HG02610 (cell line): Measurements from ENCODE around the gene ALCAM.

ENCODE experiments used
- ATAC-seq: cut with Tn5 transposase; IDR thresholded peaks from one replicate; pipeline ENCODE4 v1.9.1; 2021; ENCODE audit warnings: mild to moderate bottlenecking, moderate library complexity; ENCODE audit not compliant: unreplicated experiment

The ALCAM gene

DNA sequence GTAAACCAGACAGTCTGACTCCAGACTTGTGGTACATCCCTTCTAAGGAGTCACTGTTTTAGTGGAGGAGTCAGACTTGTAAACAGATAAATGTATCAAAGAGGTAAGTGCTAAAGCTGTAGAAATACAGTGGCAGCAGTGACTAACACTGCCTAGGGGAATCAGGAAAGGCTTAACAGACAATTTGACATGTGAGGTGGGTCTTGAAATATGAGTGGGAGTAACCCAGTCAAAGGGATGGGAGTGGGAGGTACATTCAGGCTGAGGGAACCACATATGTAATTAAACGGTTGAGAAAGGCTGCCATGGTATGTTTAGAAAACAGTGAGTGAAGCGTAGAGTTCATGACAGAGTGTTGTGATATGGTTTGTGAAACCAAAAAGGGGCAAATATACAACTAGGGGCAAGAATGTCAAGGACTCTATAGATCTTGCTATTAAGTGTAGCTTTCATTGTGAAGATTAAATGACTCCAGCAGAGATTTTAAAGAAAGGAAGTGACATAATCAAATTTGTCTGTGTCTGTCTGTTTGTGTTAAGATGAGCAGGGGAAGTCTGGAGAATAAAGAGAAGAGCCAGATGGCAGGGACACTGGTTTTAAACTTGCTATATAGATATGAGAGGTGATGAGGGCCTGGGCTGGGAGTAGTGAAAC, 11.2 kb upstream of the ALCAM start:
- no peak for ATAC-seq

DNA sequence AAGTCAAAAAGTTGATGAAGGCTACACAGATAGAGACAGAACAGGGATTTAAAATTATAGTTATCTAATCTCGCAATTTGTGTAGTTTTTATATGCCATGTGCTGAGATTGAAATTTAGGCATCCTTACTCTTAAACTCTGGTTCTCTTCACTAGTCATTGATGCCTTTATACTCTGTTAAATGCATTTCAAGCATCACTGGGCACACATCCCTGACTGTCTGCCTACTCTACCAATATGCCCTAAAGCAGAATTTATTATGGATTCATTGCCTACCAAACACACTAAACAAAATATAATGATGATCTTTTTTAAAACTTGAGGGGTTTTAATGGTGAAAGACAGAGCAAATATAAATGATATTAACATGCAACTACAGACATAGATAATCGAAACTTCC, 10.3 kb upstream of the ALCAM start:
- no peak for ATAC-seq

- ATAC-seq: no peak
These were observed 9.7 kb upstream of the ALCAM start for GRCh38 chr3:105356988-105357387.

DNA sequence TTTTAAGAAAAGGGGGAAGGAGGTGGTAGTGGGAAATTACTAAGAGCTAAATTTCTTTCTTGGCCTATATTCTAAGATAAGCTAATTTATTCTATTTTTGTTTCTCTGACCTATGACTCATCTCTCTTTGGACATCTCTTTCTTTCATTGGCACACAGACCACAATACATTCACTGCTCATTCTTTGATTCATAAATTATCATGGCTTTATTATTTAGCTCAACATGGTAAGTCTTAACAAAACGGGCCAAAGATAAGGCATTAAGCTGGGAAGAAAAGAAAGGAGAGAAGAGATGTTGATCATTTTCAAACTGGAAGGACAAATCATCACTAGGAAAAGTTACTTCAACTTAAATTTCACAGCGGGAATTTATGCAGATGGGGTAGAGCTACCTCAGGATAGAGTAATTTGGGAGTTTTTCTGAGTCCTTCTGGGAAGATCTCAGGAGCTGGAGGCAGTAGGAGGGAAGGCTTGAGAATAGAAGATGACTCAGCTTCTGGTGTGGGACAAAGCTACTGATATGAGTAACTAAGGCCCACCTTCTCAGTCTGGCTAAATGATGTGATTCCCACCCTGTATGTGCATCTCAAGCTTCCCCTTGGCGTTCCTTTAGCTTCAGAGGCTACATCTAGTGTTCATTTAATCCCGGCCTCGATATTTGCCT, 7.5 kb upstream of the ALCAM start:
- ATAC-seq: peak; percentile 51

DNA sequence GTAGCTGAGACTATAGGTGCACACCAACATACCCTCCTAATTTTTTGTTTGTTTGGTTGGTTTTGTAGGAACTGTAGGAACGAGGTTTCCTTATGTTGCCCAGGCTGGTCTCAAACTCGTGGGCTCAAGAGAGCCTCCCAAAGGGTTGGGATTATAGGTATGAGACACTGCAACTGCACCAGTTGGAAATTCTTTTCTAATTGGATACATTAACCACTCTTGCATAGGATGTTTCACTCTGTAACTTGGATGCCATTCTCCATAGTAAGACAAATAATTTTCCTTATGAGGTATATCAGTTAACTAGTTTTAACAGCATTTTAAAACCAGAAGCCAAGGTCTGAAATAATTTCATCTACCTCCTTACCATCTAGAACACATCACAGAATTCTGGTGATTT, 6.7 kb upstream of the ALCAM start:
- no peak for ATAC-seq

GRCh38 chr3:105362021-105362665, 4.6 kb upstream of the ALCAM start:
- no peak for ATAC-seq

DNA sequence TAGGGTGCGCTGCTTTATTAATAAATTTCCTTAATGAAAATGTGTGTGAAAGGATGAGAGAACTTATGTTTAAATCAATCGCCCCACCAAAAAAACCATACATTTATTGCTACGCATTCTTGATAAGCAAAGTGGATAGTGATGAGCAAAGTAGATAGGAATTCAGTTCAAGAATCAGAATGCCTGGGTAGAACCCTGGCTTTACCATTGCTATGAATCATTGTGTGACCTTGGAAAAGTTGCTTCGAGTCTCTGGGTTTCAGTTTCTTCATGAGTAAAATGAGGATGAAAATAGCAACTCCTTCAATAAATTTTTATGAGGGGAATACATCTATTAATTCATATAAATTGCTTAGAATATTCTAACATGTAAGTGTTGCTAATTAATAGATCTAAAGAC, 2.6 kb upstream of the ALCAM start:
- ATAC-seq: no peak

DNA sequence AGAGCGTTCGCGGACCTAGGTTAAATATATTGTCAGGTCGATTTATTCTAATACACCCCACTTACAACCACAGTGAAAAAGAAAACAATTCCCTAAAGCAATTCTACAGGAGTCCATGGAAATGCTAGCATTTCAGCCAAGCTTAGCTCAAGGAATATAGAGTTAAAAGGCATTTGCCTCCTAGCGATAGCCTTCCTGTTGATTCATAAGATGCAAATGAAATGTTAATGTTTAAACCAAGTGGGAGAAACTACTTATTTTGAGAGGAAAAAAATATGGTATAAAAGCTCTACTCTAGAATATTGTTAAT, 1.7 kb upstream of the ALCAM start:
- ATAC-seq: no peak

- no peak for ATAC-seq
These were observed 1.1 kb upstream of the ALCAM start for GRCh38 chr3:105365391-105366325.

DNA sequence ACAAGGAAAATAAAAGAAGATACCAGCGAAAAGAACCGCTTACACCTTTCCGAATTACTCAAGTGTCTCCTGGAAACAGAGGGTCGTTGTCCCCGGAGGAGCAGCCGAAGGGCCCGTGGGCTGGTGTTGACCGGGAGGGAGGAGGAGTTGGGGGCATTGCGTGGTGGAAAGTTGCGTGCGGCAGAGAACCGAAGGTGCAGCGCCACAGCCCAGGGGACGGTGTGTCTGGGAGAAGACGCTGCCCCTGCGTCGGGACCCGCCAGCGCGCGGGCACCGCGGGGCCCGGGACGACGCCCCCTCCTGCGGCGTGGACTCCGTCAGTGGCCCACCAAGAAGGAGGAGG, 325 bp downstream of the ALCAM start:
- ATAC-seq: no peak

DNA sequence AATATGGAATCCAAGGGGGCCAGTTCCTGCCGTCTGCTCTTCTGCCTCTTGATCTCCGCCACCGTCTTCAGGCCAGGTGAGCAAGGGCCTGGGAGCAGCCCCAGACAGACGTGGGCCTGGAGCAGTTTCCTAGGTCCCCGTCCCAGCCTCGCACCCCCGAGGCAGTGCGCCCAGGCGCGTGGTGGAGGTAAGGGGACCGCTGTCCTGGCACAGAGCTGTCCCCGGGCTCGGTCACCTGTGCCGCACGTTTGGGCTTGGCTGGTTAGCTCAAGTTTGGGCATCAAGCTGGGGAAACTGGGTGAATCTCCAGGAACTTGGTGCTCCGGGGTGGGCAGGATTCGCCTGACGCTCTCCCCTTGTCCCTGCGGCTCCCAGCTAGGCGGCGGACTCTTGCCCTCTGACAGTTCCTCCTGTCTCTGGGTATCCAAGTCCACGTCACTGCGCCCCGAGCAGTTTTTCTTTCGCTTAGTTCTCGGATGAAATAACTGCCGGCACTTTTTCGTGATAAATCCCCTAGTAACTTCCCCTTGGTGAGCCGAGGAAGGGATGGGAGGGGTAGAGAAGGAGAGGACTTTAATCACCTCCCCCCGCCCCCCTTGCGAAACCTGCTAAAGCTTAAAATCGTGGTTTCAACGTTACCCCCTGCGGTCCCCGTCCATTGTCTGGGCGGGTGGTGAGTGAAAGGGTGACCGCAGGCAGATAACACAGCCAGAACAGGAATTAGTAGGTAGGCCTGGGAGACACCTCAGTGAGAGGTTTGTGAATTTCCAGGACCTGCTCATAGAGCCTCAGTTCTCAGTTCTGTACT, 901 bp downstream of the ALCAM start:
- peak; percentile 41 for ATAC-seq

DNA sequence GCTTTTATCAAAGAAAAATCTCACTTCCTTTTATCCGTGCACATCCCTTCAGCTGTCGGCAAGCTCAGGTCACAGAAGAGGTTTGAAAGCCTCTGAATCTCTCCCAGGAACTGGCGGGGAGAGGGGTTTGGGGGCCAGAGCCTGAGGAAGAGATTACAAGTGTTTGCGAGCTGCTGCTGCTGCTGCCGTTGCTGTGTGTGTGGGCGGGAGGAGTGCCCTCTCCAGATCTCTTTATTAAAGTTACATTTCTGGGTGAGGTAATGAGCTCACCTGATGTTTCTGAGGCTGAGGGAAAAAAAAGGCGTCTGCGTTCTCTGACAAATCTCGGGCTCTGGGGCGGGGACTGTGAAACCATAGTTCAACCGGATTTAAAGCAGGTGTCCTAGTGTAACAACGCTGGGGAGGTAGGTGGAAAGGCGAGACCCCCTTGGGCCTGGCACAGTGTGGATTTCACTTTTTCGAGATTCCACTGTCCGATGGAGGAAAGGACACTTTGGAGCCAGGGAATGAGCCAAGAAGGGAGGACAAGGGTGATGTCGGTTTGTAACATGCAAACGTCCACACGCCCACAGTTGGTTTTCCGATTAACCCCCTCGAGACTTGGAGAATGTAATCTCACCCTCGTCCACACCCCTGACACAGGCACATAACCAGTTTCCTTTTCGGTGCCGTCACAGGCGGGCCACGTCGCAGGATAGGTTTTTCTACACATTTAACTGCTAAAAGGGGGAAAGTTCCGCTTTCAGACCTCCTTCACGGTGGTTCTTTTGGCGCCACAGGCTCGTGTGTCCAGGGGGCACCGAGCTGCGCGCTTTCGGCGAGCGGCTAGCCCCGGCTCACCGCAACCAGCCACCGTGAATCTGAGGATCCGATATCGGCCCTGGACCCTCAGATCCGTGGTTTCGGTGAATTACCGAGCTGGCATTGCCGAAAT, 2.1 kb downstream of the ALCAM start:
- peak; percentile 24 for ATAC-seq

GRCh38 chr3:105369500-105370371, 3.0 kb downstream of the ALCAM start:
- peak; percentile 4 for ATAC-seq

GRCh38 chr3:105373383-105373782, 6.7 kb downstream of the ALCAM start:
- ATAC-seq: no peak

- ATAC-seq: no peak
These were observed 9.2 kb downstream of the ALCAM start for GRCh38 chr3:105375750-105376511.

DNA sequence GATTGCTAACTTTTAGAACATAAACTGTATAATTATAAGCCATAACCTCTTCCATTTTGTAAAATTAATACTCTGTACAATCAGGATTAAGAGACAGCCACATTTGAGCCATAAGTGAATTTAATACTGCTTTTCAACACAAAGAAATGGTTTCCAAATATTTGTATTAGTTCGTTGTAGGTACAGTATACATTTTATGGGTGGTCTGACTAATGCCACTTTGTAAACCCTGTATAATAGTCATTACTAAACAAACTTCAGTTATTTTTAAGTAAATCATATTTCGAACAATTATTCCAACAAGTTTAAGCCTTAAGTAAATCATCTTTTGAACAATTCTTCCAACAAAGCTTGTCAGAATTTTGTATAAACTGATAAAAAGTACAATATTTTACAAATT, 11.0 kb downstream of the ALCAM start:
- no peak for ATAC-seq

DNA sequence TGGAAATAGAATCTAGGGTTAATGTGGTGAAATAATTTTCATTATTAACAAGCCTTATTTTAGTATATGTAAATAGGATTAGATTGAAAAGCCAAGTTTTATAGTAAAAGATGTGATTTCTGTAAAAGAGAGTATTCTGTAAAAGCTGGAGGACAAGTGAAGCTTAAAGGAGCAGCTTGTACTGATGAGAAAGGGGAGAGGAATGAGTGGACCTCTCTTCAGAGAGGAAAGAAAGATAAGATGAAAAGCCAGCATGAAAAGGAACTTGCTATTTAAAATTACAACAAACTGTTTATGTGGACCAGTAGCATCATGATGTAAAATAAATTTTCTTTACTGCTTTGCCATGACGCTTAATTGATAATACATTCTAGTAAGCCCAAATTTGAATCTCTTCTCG, 18.5 kb downstream of the ALCAM start:
- no peak for ATAC-seq
